ENCODE results near the gene SLC17A4.

The SLC17A4 gene

GRCh38 chr6:25821341-25821740 is 66.8 kb downstream of the SLC17A4 start:
- no peak for DNase-seq

- DNase-seq: no peak
These were observed 74.8 kb downstream of the SLC17A4 start for GRCh38 chr6:25829375-25829774.

DNA sequence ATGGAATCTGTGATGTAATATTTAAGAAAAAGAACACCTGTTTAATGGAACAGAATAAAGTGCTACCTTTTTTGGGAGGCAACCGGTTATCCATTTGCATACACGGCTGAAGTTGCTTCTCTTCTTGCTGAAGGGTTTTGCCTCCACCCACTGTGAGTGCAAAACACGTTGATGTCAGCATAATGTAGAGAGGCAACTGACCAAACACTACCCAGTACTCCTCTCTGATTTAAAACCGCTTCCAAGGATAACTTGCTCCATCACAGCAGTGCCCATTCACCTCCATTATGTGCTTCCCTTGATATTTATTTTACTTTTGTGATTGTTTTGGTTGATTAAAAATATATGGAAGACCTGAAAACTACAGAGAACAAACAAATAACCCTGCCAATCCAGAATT is 75.9 kb downstream of the SLC17A4 start:
- DNase-seq: no peak
